HEK293T (cell line): Measurements from ENCODE around the gene ZNF367.

Experiments used
- CTCF ChIA-PET: fragments of 350-600 bp; formaldehyde crosslinking; extraction: SDS; loops from one replicate; lab custom pipeline; 2021; ENCODE audit warnings: antibody characterized with exemption, inconsistent platforms; lab: Yijun Ruan, JAX
- POLR2A ChIA-PET: fragments of 350-600 bp; formaldehyde crosslinking; extraction: SDS; loops from one replicate; lab custom pipeline; 2020; ENCODE audit warnings: antibody characterized with exemption, inconsistent platforms; lab: Yijun Ruan, JAX
- DNase-seq: peaks from one replicate; pipeline ENCODE4 v3.0.0; 2012; ENCODE audit warnings: mixed read lengths; ENCODE audit errors: extremely low spot score
- ARNT ChIP-seq: fragments of 450-650 bp; IDR thresholded peaks from 2 replicates; pipeline ENCODE4 v1.6.1; 2017; ENCODE audit warnings: mild to moderate bottlenecking
- BHLHE40 ChIP-seq: fragments of 450-650 bp; IDR thresholded peaks from 2 replicates; pipeline ENCODE4 v1.6.1; 2016; ENCODE audit warnings: mild to moderate bottlenecking, moderate library complexity, borderline replicate concordance
- CTBP1 ChIP-seq: fragments of 450-650 bp; IDR thresholded peaks from 2 replicates; pipeline ENCODE4 v1.6.1; 2016; ENCODE audit warnings: borderline replicate concordance
- ELF4 ChIP-seq: fragments of 450-650 bp; IDR thresholded peaks from 2 replicates; pipeline ENCODE4 v1.6.1; 2017; ENCODE audit warnings: antibody characterized with exemption
- FOXA1 ChIP-seq: fragments of 450-650 bp; IDR thresholded peaks from 2 replicates; pipeline ENCODE4 v1.6.1; 2016; ENCODE audit warnings: mild to moderate bottlenecking
- FOXK2 ChIP-seq: fragments of 450-650 bp; IDR thresholded peaks from 2 replicates; pipeline ENCODE4 v1.6.1; 2016; ENCODE audit warnings: mild to moderate bottlenecking
- FOXM1 ChIP-seq: fragments of 450-650 bp; IDR thresholded peaks from 2 replicates; pipeline ENCODE4 v1.6.1; 2017; ENCODE audit warnings: mild to moderate bottlenecking, borderline replicate concordance
- HDGF ChIP-seq: fragments of 450-650 bp; IDR thresholded peaks from 2 replicates; pipeline ENCODE4 v1.6.1; 2017; ENCODE audit warnings: antibody characterized with exemption, borderline replicate concordance
- L3MBTL2 ChIP-seq: fragments of 450-650 bp; conservative IDR thresholded peaks from 2 replicates; pipeline ENCODE4 v1.6.1; 2016; ENCODE audit warnings: mild to moderate bottlenecking
- LEF1 ChIP-seq: fragments of 450-650 bp; IDR thresholded peaks from 2 replicates; pipeline ENCODE4 v1.6.1; 2017; ENCODE audit warnings: mild to moderate bottlenecking, borderline replicate concordance
- NFRKB ChIP-seq: fragments of 450-650 bp; IDR thresholded peaks from 2 replicates; pipeline ENCODE4 v1.6.1; 2016; ENCODE audit warnings: mild to moderate bottlenecking, moderate library complexity
- PKNOX1 ChIP-seq: fragments of 450-650 bp; IDR thresholded peaks from 2 replicates; pipeline ENCODE4 v1.6.1; 2016
- SP1 ChIP-seq: fragments of 450-650 bp; IDR thresholded peaks from 2 replicates; pipeline ENCODE4 v1.6.1; 2017
- SUZ12 ChIP-seq: fragments of 450-650 bp; IDR thresholded peaks from 2 replicates; pipeline ENCODE4 v1.6.1; 2016; ENCODE audit warnings: mild to moderate bottlenecking
- TARDBP ChIP-seq: fragments of 450-650 bp; IDR thresholded peaks from 2 replicates; pipeline ENCODE4 v1.6.1; 2016
- ZNF384 ChIP-seq: fragments of 450-650 bp; IDR thresholded peaks from 2 replicates; pipeline ENCODE4 v1.6.1; 2016

Gene ZNF367

GRCh38 chr9:96413302-96414221 lies 4.6 kb downstream of the ZNF367 start:
- no peak for DNase-seq
- ChIA-PET POLR2A (no interaction called here), CTCF (interaction anchor here (0.7 kb wide), 1 partner anchor 34 kb away, joined by 5 read pairs; no protein-coding TSS in a partner anchor)
- TF ChIP-seq ZNF384 (no peak), NFRKB (no peak), CTBP1 (no peak), PKNOX1 (no peak), FOXK2 (no peak), SUZ12 (no peak), FOXM1 (no peak), BHLHE40 (no peak), TARDBP (no peak), HDGF (no peak), LEF1 (no peak), ARNT (no peak), ELF4 (no peak), FOXA1 (no peak), L3MBTL2 (no peak), SP1 (no peak)

DNA sequence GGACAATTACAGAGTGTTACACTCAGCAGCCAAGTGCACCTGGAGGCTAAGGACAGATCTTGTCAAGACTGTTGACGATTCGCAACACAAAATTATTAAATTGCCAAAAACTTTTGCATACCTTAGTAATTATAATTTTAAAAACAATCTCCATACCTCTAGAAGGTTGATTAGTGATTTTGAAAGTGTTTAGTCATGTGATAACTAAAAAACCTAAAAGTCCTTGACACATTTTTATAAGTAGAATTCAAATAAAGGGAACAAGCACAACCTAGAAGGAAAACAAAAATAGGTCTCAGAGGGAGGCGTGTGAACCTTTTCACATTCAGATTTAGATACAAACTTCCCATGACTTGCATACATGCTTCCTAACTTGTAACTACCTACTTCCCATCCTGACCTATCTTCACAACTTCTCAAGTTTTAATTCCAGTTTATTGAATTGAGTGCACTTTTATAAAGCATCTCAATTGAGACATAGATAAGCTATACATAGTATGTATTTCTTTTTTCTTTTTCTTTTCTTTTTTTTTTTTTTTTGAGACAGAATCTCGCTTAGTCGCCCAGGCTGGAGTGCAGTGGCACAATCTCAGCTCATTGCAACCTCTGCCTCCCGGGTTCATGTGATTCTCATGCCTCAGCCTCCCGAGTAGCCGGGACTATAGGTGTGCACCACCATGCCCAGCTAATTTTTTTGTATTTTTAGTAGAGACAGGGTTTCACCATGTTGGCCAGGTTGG lies 5.8 kb downstream of the ZNF367 start:
- no peak for TF ChIP-seq SUZ12
- no peak for TF ChIP-seq ELF4
- no peak for TF ChIP-seq NFRKB
- no peak for TF ChIP-seq HDGF
- no peak for TF ChIP-seq L3MBTL2
- TF ChIP-seq LEF1 = no peak
- no peak for TF ChIP-seq FOXK2
- no peak for TF ChIP-seq BHLHE40
- ChIA-PET POLR2A (no interaction called here), CTCF (no interaction called here)
- no peak for DNase-seq

DNA sequence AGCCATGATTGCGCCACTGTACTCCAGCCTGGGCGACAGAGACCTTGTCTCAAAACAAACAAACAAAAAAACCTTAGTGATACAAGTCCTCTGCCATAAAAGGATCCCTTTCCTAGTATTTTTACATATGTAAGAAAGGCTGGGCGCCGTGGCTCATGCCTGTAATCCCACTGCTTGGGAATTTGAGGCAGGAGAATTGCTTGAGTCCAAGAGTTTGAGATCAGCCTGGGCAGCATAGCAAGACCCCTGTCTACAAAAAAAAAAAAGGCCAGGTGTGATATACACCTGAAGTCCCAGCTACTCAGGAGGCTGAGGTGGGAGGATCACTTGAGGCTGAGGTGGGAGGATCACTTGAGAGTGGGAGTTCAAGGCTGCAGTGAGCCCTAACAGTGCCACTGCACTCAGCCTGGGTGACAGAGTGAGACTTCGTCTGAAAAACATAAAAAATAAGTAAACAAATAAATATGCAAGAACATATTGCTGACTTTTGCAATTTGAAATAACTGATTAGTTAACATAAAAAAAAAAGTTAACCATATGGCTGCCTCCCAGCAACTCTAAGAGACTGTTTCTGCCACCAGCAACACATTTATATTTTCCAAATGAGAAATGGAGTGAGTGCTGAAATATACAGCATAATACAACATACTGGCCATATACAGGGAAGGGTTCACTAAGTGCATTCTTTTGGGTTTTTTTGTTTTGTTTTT lies 6.9 kb downstream of the ZNF367 start:
- ChIA-PET CTCF (no interaction called here), POLR2A (no interaction called here)
- no peak for DNase-seq
- no peak for TF ChIP-seq SP1
- no peak for TF ChIP-seq FOXM1

DNA sequence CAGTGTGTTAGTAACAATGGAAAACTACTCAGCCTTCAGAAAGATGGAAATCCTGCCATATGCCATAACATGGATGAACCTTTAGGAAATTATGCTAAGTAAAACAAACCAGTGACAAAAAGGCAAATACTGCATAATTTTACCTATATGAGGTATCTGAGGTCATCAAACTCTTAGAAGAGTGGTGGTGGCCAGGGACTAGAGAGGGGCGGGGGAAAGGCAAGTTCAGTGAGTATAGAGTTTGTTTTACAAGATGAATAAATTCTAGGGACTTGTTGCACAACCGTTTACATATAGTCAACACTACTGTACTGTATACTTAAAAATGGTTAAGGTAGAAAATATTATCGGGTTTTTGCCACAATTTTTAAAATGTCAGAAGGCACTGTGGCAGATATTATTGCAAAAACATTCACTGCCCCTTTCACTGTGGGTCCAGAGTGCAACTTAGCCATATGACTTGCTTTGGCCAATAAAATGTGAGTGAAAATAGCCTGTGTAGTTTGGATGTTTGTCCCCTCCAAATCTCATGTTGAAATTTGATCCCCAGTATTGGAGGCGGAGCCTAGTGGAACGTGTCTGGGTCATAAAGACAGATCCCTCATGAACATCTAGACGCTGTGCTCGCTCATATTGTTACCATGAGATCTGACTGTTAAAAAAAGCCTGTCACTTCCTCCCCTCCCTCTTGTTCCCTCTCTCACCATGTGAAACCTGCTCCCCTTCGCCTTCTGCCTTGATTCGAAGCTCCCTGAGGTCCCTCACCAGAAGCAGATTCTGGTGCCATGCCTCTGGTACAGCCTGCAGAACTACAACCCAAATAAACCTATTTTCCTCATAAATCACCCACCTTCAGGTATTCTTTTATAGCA lies 9.5 kb downstream of the ZNF367 start:
- DNase-seq = no peak
- POLR2A ChIA-PET = no interaction called here
- CTCF ChIA-PET = no interaction called here
- TF ChIP-seq PKNOX1 = no peak
- no peak for TF ChIP-seq FOXA1
- no peak for TF ChIP-seq SUZ12
- TF ChIP-seq FOXM1 = no peak
- no peak for TF ChIP-seq TARDBP

GRCh38 chr9:96400132-96400910 lies 17.8 kb downstream of the ZNF367 start:
- ChIA-PET POLR2A (no interaction called here), CTCF (no interaction called here)
- no peak for DNase-seq
- TF ChIP-seq FOXM1 = no peak
- no peak for TF ChIP-seq ZNF384
- TF ChIP-seq CTBP1 = no peak
- no peak for TF ChIP-seq HDGF
- no peak for TF ChIP-seq ARNT
- TF ChIP-seq NFRKB = no peak
- no peak for TF ChIP-seq SUZ12
- no peak for TF ChIP-seq ELF4
- TF ChIP-seq PKNOX1 = no peak
- TF ChIP-seq FOXA1 = no peak
